NCI-H748 (cell line): ENCODE results near the gene RMC1.
"Not testable (repeated sequence)": the region's sequence is repeated elsewhere in the genome, so short reads cannot be mapped to it uniquely, and the experiment has no call there.

Source experiments
- DNase-seq: peaks from one replicate; lab custom pipeline; 2025; ENCODE audit not compliant: unreplicated experiment; lab: John Stamatoyannopoulos, UW

RMC1 gene

GRCh38 chr18:23503038-23503962 lies at the start of gene RMC1:
Gene RMC1 (plus strand): TSS chr18:23503511. CDS start chr18:23503619, 108 bp downstream.
- peak; percentile 95 for DNase-seq

DNA sequence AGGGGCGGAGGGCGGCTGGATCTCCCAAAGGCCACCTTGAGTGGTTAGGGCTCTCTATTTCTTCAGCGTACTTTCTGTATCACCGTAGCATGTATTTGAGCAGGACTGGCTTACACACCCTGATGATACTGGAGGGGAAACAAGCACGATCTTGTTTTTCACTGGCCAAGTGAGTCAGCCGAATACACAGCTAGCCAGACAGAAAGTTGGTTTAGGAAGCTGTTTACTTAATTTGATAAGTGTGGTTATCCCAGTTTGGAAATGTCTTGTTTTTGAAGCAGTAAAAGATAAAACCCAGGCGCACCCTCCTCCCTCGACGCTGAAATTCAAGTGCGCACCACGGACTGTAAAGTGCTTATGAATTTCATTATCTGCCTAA lies 49.6 kb upstream of the RMC1 start:
- peak; percentile 51 for DNase-seq

DNA sequence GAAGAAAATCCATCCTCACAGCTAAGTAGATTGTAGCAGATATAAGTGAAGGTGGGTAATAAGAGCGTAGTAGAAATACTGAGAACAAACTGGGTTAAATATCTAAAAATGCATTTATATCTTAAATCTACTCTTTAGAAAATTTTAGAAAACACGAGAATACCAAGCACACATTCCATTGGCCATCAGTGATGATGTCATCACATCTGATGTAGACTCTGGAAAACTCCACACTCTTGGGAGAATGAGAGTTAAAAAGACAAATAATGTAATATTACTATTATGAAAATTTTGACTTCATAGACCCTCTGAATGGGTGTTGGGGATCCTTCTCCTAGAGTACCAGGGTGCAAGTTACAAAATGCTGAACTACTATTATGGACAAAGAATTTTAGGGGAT lies 46.5 kb upstream of the RMC1 start:
- DNase-seq, result no peak

GRCh38 chr18:23458830-23459529 lies 44.3 kb upstream of the RMC1 start:
- DNase-seq, result no peak

DNA sequence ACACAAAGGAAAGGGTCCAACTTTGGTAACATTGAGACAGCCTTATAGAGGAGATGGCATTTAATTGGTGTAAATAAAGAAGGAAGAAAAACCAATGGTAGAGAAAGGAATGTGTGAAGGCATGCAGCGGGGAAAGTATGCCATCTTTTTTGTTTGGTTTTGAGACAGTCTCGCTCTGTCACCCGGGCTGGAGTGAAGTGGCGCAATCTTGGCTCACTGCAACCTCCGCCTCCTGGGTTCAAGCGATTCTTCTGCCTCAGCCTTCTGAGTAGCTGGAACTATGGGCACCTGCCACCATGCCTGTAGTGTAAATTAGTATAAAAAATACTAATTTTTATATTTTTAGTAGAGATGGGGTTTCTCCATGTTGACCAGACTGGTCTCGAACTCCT lies 43.8 kb upstream of the RMC1 start:
- no peak for DNase-seq

GRCh38 chr18:23460285-23461273 lies 42.7 kb upstream of the RMC1 start:
- DNase-seq, result no peak

GRCh38 chr18:23462876-23463275 lies 40.4 kb upstream of the RMC1 start:
- no peak for DNase-seq

DNA sequence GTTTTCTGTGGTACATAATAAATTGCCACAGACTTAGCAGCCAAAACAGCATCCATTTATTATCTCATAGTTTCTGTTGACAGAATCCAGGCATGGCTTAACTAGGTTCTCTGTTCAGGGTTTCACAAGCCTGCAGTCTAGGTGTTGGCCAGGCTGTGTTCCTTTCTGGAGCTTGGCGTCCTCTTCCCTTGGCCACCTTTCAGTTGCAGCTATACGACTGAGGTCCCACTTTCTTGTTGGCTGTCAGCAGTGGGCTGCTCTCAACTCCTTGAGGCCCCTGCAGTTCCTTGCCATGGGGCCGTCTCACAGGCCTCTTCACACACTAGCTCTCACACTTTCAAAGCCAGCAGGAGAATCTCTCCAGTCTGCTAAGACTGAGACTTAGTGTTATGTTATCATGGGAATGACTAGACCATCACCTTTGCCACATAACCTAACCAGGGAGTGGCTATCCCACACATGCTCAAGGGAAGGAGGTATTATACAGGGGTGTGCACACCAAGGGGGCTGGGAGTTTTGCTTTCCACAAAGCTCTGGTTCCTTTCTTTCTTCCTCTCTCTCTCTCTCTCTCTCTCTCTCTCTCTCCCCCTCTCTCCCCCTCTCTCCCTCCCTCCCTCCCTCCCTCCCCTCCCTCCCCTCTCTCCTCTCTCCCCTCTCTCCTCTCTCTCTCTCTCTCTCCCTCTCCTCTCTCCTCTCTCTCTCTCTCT lies 34.4 kb upstream of the RMC1 start:
- DNase-seq, result no peak

GRCh38 chr18:23470620-23471387 lies 32.5 kb upstream of the RMC1 start:
- DNase-seq, result no peak

DNA sequence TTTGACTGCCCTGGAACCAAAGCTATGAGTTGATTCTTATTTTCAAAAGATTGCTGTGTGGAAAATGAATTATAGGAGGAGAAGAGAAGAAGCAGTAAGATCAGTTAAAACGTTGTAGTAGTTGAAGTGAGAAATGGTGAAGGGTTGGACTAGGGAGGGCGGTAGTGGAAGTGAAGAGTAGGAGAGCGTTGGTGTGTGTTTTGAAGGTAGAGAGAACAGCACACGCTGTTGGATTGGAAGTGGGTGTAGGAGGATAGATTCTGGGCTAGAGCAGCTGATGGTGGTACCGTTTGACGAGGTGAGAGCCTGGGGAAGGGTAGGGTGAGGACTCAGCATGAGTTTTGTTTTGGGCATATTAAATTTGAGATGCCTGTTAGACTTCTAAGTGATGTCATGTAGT lies 31.8 kb upstream of the RMC1 start:
- no peak for DNase-seq

- no peak for DNase-seq
Observed at GRCh38 chr18:23479829-23480505, 23.3 kb upstream of the RMC1 start.

DNA sequence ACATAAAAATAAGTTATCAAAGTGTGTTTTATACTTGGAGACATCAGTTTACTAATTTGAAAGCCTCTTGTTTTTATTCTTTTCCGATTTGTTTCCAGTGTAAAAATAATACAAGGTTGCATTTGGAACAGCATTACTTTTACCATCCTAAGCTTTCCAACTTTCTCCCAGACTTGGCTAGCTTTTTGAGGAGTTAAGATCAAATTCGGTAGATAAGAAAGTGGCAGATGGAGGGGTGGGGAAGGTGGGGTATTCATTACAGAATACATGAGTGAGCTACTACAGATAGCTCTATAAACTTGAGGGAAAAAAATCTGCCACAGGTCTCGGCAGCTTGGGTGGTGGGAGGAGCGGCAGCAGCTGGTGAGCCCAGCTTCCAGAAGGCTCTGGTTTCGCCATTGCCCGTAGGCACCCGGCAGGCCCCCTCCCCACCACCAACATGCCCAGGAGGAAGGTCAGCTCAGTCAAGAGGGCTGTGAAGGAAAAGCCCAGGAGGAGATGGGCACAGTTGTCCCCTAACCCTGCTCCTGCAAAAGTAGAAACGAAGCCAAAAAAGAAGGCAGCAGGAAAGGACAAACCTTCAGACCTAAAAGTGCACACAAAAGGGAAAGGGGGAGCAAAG lies 18.6 kb upstream of the RMC1 start:
- no peak for DNase-seq

- DNase-seq, result no peak
Observed at GRCh38 chr18:23485386-23485785, 17.9 kb upstream of the RMC1 start.

GRCh38 chr18:23487738-23488570 lies 15.4 kb upstream of the RMC1 start:
- no peak for DNase-seq

DNA sequence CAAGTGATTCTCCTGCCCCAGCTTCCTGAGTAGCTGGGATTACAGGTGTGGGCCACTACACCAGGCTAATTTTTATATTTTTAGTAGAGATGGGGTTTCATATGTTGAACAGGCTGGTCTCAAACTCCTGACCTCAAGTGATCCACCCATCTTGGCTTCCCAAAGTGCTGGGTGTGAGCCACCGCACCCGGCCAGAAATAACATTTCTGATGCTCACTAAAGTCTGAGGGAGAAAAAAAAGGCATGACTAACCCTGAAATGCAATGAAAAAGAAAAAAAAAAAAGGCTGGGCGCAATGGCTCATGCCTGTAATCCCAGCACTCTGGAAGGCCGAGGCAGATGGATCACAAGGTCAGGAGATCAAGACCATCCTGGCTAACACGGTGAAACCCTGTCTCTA lies 13.7 kb upstream of the RMC1 start:
- DNase-seq, result not testable (repeated sequence)

DNA sequence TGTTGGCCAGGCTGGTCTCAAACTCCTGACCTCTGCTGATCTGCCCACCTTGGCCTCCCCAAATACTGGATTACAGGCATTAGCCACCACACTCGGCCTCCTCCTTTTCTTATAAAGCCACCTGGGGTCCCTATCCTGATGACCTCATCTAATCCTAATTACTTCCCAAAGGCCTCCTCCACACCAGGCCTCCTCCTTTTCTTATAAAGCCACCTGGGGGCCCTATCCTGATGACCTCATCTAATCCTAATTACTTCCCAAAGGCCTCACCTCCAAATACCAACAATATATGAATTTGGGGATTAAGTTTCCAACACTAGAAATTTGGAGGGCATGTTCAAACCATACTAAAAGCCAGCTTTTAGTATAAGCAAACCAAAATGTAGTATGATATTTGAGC lies 9.7 kb upstream of the RMC1 start:
- DNase-seq, result no peak

DNA sequence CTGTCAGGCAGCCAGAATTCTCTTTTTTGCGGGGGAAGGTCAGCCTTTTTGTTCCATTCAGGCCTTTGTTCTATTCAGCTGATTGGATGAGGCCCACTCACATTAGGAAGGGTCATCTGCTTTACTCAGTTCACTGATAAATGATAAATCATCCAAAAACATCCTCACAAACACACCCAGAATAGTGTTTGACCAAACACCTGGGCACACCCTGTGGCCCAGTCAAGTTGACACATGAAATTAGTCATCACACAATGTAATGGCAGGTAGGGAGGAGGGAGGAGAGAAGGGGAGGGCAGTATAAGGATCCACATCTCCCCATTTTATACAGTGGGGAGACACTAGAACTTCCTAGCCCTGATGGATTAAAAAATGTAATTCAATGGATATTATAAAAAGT lies 8.3 kb upstream of the RMC1 start:
- DNase-seq, result peak; percentile 45
